GM20000 (cell line): ENCODE data around the gene PCDHA12.

Experiments used
- DNase-seq: peaks from one replicate; pipeline ENCODE4 v3.0.0; 2012; ENCODE audit warnings: low spot score
- TF ChIP-seq, protein P1 (sequence below): IDR thresholded peaks from 2 replicates; pipeline ENCODE4 v1.5.1; 2012; ENCODE audit warnings: mild to moderate bottlenecking, control low read depth; ENCODE audit errors: extremely low read depth, missing control alignments

Gene PCDHA12

DNA sequence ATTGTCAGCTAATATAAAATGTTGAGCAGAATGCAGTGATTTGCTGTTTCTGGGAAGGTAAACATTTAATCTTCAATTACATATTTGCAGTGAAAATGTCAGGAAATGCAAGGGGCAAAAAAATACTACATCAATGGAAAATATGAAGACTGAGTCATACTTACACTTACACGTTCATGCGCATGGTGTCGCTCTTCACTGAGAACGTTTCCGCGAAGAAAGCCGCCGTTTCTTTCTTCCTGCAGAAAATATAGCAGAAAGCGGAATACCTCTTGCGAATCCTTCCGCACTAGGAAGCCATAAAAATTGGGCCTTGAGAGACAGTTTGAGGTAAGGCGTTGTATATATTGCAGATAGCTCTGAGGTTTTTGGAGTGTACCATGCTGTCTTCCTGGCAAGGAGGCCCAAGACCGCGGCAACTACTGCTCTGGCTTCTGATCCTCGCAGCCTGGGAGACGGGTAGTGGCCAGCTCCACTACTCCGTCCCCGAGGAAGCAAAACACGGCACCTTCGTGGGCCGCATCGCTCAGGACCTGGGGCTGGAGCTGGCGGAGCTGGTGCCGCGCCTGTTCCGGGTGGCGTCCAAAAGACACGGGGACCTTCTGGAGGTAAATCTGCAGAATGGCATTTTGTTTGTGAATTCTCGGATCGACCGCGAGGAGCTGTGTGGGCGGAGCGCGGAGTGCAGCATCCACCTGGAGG is 6.9 kb downstream of the PCDHA12 start, which contains the start of gene PCDHA13:
PCDHA13 (plus strand) TSS at position 236 of the 702 bp plus-strand sequence; CDS start at position 381, 145 bp downstream.
- peak; percentile 4 for DNase-seq
- TF ChIP-seq, protein P1, sequence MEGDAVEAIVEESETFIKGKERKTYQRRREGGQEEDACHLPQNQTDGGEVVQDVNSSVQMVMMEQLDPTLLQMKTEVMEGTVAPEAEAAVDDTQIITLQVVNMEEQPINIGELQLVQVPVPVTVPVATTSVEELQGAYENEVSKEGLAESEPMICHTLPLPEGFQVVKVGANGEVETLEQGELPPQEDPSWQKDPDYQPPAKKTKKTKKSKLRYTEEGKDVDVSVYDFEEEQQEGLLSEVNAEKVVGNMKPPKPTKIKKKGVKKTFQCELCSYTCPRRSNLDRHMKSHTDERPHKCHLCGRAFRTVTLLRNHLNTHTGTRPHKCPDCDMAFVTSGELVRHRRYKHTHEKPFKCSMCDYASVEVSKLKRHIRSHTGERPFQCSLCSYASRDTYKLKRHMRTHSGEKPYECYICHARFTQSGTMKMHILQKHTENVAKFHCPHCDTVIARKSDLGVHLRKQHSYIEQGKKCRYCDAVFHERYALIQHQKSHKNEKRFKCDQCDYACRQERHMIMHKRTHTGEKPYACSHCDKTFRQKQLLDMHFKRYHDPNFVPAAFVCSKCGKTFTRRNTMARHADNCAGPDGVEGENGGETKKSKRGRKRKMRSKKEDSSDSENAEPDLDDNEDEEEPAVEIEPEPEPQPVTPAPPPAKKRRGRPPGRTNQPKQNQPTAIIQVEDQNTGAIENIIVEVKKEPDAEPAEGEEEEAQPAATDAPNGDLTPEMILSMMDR = no peak

DNA sequence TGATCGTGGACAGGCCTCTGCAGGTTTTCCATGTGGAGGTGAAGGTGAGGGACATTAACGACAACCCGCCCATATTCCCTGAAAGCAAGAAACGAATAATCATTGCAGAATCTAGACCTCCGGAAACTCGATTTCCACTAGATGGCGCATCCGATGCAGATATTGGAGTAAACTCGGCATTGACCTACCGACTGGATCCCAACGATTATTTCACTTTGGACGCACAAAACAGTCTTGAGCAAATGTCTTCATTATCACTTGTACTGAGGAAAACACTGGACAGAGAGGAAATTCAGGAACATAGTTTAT is 7.4 kb downstream of the PCDHA12 start:
- no peak for DNase-seq

DNA sequence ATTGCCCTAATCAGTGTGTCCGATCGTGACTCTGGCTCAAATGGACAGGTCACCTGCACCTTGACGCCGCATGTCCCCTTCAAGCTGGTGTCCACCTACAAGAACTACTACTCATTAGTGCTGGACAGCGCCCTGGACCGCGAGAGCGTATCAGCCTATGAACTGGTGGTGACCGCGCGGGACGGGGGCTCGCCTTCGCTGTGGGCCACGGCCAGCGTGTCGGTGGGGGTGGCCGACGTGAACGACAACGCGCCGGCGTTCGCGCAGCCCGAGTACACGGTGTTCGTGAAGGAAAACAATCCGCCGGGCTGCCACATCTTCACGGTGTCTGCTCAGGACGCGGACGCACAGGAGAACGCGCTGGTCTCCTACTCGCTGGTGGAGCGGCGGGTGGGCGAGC is 8.3 kb downstream of the PCDHA12 start:
- peak; percentile 12 for DNase-seq
- TF ChIP-seq, protein P1 = no peak

More for the DNA sequence above, 7.4 kb downstream of the PCDHA12 start:
- TF ChIP-seq, protein P1 = no peak

DNA sequence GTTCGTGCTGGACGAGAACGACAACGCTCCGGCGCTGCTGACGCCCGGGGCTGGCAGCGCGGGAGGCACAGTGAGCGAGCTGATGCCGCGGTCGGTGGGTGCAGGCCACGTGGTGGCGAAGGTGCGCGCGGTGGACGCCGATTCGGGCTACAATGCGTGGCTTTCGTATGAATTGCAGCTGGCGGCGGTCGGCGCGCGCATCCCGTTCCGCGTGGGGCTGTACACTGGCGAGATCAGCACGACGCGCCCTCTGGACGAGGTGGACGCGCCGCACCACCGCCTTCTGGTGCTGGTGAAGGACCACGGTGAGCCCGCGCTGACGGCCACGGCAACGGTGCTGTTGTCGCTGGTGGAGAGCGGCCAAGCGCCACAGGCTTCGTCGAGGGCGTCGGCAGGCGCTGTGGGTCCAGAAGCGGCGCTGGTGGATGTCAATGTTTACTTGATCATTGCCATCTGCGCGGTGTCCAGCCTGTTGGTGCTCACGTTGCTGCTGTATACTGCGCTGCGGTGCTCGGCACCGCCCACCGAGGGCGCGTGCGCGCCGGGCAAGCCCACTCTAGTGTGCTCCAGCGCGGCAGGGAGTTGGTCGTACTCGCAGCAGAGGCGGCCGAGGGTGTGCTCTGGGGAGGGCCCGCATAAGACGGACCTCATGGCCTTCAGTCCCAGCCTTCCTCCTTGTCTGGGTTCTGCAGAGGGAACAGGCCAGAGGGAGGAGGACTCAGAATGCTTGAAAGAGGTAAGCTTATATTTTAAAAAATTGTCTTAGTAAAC is 9.0 kb downstream of the PCDHA12 start:
- TF ChIP-seq, protein P1 = no peak
- peak; percentile 17 for DNase-seq

DNA sequence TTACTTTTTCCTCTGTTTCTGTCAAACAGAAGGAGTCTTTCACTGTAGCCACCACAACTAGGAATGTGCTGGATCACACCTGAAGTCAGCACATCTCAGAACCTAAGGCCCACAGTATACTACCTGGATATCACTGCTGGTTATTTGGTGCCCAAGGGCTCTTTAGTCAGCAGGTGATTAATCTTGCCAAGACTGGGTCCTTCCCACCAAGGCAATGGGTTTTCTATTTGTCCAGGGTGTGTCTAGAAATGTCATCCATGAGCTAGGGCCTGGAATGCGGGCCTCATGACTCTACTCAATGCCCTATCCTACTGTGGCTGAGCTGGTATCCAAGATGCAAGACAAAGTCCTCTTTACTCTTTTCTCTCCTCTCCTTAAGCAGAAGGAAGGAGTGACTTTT is 41.2 kb downstream of the PCDHA12 start:
- DNase-seq = no peak
- TF ChIP-seq, protein P1 = no peak

DNA sequence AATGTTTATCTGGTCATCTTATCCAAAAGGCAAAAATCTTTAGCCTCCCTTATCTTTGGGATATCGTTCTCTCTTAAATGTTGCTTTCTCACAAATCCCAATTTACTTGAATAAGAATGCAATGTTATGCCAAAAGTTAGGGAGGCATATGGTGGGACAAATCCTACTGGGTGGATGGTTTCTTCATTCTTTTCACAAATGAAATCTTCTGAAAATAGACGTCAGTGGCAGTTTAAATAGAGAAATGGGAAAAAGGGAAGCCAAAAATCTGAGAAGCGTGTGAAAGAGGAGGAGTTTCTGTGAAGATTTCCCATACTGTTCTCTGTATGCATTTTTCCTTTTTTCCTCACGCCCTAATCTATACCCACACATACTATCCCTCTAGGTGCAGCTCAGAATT is 48.5 kb downstream of the PCDHA12 start:
- no peak for DNase-seq
- TF ChIP-seq, protein P1 = no peak

DNA sequence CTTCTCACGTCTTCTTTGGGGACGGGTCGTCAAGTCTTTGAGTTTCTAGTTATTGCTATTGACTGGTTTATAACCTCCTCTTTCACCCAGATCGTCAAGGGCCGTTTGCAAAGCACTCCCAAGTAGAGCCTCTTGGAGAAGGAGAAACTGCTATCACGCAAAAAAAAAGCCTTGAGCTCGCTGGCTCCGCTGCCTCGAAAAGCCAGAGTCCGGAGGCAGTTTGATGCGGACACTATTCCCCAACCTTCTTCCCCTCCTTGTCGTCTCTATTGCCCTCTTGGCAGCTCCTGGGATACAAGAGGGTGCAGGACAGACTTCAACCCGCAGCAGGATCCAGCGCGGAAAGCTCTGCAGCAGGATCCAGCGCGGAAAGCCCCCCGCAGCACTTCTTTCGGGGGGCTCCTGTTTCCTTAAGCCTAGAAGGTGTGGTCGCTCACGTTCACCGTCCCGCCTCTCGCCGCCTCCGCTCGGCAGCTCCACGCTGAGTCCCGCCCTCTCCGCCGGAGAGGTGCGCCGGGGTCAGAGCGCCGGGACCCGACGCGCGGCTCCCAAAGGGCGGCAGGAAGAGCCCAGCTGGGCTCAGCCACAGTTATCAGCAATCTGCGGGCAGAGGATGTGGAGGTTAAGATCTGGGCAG is 50.8 kb downstream of the PCDHA12 start, which contains the start of gene PCDHAC1:
PCDHAC1 (plus strand) TSS at position 494 of the 637 bp plus-strand sequence. CDS start 594 bp downstream, outside the sequence.
- TF ChIP-seq, protein P1 = no peak
- DNase-seq = no peak
